Measurements from ENCODE around the gene DAND5.

DNA sequence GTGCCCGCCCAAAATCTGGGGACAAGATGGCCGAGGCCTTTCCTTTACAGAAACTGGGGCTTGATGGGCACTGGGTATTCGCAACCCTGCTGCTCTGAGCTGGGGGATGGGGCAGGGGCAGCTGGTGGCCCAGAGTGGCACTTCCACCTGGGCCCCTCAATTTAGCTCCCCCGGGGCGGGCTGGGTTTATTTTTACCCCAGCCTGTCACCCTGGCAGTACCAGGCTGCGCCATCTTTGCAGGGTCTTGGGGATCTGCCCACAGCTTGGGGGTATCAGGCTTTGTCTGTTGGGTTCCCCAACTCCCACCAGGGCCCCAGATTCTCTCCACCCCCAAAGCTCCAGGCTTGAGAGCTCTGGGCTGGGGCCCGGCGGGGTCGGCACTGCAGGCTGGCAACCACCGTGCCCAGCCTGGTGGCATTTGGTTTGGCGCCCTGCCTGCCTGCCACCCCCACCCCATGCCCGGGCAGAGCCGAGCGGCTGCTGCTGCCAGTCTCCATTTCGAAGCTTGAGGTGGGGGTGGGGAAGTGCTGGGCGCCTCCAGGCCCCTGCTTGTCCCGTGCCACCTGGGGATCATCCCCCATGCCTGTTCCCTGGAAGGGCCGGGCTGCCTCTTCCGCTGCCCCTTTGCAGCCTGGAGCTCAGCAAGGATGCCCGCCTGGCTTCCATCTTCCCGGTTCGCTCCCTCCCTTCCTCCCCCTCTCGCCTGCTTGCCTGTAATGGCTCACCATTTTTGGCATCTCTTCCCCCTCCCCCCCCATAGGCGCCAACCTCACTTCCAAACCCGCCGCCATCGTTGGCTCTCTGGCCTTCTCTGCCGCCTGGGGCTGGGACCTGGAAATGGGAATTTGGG lies 37.3 kb downstream of the DAND5 start:
- TF ChIP-seq POLR2AphosphoS5 (IDR thresholded peaks at IDR 0.05; ENCODE audit: low read depth, low read length) = no peak
- TF ChIP-seq POLR2A (IDR thresholded peaks at IDR 0.05; ENCODE audit: low read depth, low read length) = no peak

All from GM12892 (cell line).